GM06990 (cell line): ENCODE results near the gene MGAT3.

Source experiments
- DNase-seq: peaks from one replicate; pipeline ENCODE4 v3.0.0-alpha.2; 2011; ENCODE audit not compliant: insufficient read length; ENCODE audit errors: extremely low read depth
- H3K27me3 ChIP-seq: replicated peaks from 2 replicates; pipeline ENCODE4 v1.6.0; 2011; ENCODE audit warnings: low read length; ENCODE audit not compliant: control insufficient read depth, insufficient read depth
- H3K36me3 ChIP-seq: 2 replicates; pipeline ENCODE4 v1.5.1; 2011; ENCODE audit warnings: low read length; ENCODE audit not compliant: control insufficient read depth, insufficient read depth
- H3K4me3 ChIP-seq: replicated peaks from 2 replicates; pipeline ENCODE4 v1.5.1; 2011; ENCODE audit warnings: low read depth, mild to moderate bottlenecking, control low read depth, low read length
- CTCF ChIP-seq: IDR thresholded peaks from 2 replicates; pipeline ENCODE4 v1.5.1; 2011; ENCODE audit warnings: low read length, control low read depth, mild to moderate bottlenecking, inconsistent platforms; ENCODE audit not compliant: insufficient read depth, poor library complexity, severe bottlenecking

MGAT3 gene

GRCh38 chr22:39419096-39419495, 37.7 kb upstream of the MGAT3 start:
- H3K36me3 ChIP-seq, result peaks cover 36% of the 10 kb centered on the region
- DNase-seq, result no peak
- TF ChIP-seq CTCF, result no peak
- no peaks in the 10 kb centered on the region for H3K27me3 ChIP-seq
- no peak overlapping the region for H3K4me3 ChIP-seq

GRCh38 chr22:39419911-39420310, 36.9 kb upstream of the MGAT3 start:
- DNase-seq, result no peak
- Histone ChIP-seq H3K27me3 (no peaks in the 10 kb centered on the region), H3K4me3 (no peak overlapping the region), H3K36me3 (peaks cover 38% of the 10 kb centered on the region)
- TF ChIP-seq CTCF, result no peak

GRCh38 chr22:39421691-39422090, 35.1 kb upstream of the MGAT3 start:
- TF ChIP-seq CTCF, result no peak
- Histone ChIP-seq H3K36me3 (peaks cover 34% of the 10 kb centered on the region), H3K4me3 (no peak overlapping the region), H3K27me3 (no peaks in the 10 kb centered on the region)
- DNase-seq, result no peak

GRCh38 chr22:39422101-39422500, 34.7 kb upstream of the MGAT3 start:
- no peak for TF ChIP-seq CTCF
- Histone ChIP-seq H3K36me3 (peaks cover 34% of the 10 kb centered on the region), H3K27me3 (no peaks in the 10 kb centered on the region), H3K4me3 (no peak overlapping the region)
- no peak for DNase-seq

- no peak overlapping the region for H3K4me3 ChIP-seq
Measured at GRCh38 chr22:39422721-39423120, 34.1 kb upstream of the MGAT3 start.

More at GRCh38 chr22:39422721-39423120, 34.1 kb upstream of the MGAT3 start:
- TF ChIP-seq CTCF, result no peak
- DNase-seq, result no peak
- Histone ChIP-seq H3K27me3 (no peaks in the 10 kb centered on the region), H3K36me3 (peaks cover 35% of the 10 kb centered on the region)
